HepG2 (cell line): Measurements from ENCODE around the gene SCARF1. TPM values are rescaled to one million over a fixed set of nuclear protein-coding genes. Genes with fewer than 3 reads are reported as not detected.

Experiments used
- BCL3 ChIP-seq: sonication (generic); formaldehyde crosslinking; IDR thresholded peaks from 2 replicates; pipeline ENCODE4 v1.5.1; 2020; ENCODE audit warnings: mild to moderate bottlenecking, missing genetic modification reagents, moderate library complexity
- BCL6 ChIP-seq: IDR thresholded peaks from 2 replicates; pipeline ENCODE4 v1.6.1; 2016; ENCODE audit warnings: missing genetic modification reagents, missing compliant biosample characterization
- EHMT2 ChIP-seq: fragments of 200-600 bp; sonication (generic); IDR thresholded peaks from 2 replicates; pipeline ENCODE4 v1.7.0; 2017; ENCODE audit warnings: antibody characterized with exemption, low read depth, low read length, borderline replicate concordance
- EP300 ChIP-seq, 3 experiments: sonication (generic) in 1 of 3; formaldehyde crosslinking in 1 of 3; IDR thresholded peaks; 2 replicates each; pipeline versions ENCODE4 v1.5.1 to v1.6.1; 2011 to 2020; ENCODE audit warnings: low read depth in 2 of 3, low read length in 2 of 3, borderline replicate concordance in 1 of 3, improper control_type of control experiment in 1 of 3, mild to moderate bottlenecking in 1 of 3, missing genetic modification reagents in 1 of 3, moderate library complexity in 1 of 3
- ESRRA ChIP-seq: sonication (generic); formaldehyde crosslinking; IDR thresholded peaks from 2 replicates; pipeline ENCODE4 v1.5.1; 2020; ENCODE audit warnings: mild to moderate bottlenecking, low read depth, missing genetic modification reagents
- FOXO1 ChIP-seq: sonication (generic); formaldehyde crosslinking; IDR thresholded peaks from 2 replicates; pipeline ENCODE4 v1.4.0; 2020; ENCODE audit warnings: missing genetic modification reagents
- GZF1 ChIP-seq: sonication (generic); formaldehyde crosslinking; IDR thresholded peaks from 2 replicates; pipeline ENCODE4 v1.5.1; 2020; ENCODE audit warnings: mild to moderate bottlenecking, missing genetic modification reagents
- HBP1 ChIP-seq: IDR thresholded peaks from 2 replicates; pipeline ENCODE4 v1.6.1; 2016; ENCODE audit warnings: low read depth, control low read depth
- HMGXB4 ChIP-seq, 2 experiments: sonication (generic) in 1 of 2; formaldehyde crosslinking in 1 of 2; IDR thresholded peaks; 2 replicates each; pipeline versions ENCODE4 v1.4.0 to v1.6.1; 2018 to 2020; ENCODE audit warnings: missing genetic modification reagents in 2 of 2, borderline replicate concordance in 1 of 2, low read depth in 1 of 2, mild to moderate bottlenecking in 1 of 2, missing biosample characterization in 1 of 2
- NCOA2 ChIP-seq: sonication (generic); formaldehyde crosslinking; IDR thresholded peaks from 2 replicates; pipeline ENCODE4 v1.8.0; 2022; ENCODE audit warnings: inconsistent platforms
- SP5 ChIP-seq: IDR thresholded peaks from 2 replicates; pipeline ENCODE4 v1.6.1; 2016; ENCODE audit warnings: low read depth, borderline replicate concordance
- THYN1 ChIP-seq: sonication (generic); formaldehyde crosslinking; IDR thresholded peaks from 2 replicates; pipeline ENCODE4 v1.8.1; 2023; ENCODE audit warnings: low read depth, mild to moderate bottlenecking, moderate library complexity, missing genetic modification reagents, borderline replicate concordance
- ZBTB33 ChIP-seq: sonication (generic); formaldehyde crosslinking; IDR thresholded peaks from 2 replicates; pipeline ENCODE4 v1.4.0; 2020; ENCODE audit warnings: missing genetic modification reagents
- ZBTB34 ChIP-seq: sonication (generic); formaldehyde crosslinking; IDR thresholded peaks from 2 replicates; pipeline ENCODE4 v1.8.0; 2022; ENCODE audit warnings: mild to moderate bottlenecking, missing genetic modification reagents
- ZMYM4 ChIP-seq: sonication (generic); formaldehyde crosslinking; IDR thresholded peaks from 2 replicates; pipeline ENCODE4 v1.8.1; 2023; ENCODE audit warnings: mild to moderate bottlenecking, missing genetic modification reagents
- ZNF160 ChIP-seq: sonication (generic); formaldehyde crosslinking; IDR thresholded peaks from 2 replicates; pipeline ENCODE4 v1.8.0; 2022; ENCODE audit warnings: mild to moderate bottlenecking, inconsistent platforms, missing genetic modification reagents
- ZNF441 ChIP-seq: sonication (generic); formaldehyde crosslinking; IDR thresholded peaks from 2 replicates; pipeline ENCODE4 v1.7.0; 2021; ENCODE audit warnings: missing genetic modification reagents, borderline replicate concordance
- ZNF557 ChIP-seq: sonication (generic); formaldehyde crosslinking; IDR thresholded peaks from 2 replicates; pipeline ENCODE4 v1.4.0; 2020; ENCODE audit warnings: missing genetic modification reagents
- ZNF740 ChIP-seq: sonication (generic); formaldehyde crosslinking; IDR thresholded peaks from 2 replicates; pipeline ENCODE4 v1.4.0; 2020; ENCODE audit warnings: missing genetic modification reagents
- ZNF883 ChIP-seq: sonication (generic); formaldehyde crosslinking; IDR thresholded peaks from 2 replicates; pipeline ENCODE4 v1.5.1; 2020; ENCODE audit warnings: mild to moderate bottlenecking, missing genetic modification reagents; ENCODE audit errors: not compliant biosample characterization
- polyA plus RNA-seq, 8 experiments: library from polyadenylated mRNA; depleted of rRNA in 3 of 8; stranded (reverse) in 7 of 8; unstranded in 1 of 8; fragments of >200 nt; fragmentation: Illumina TruSeq in 4 of 8; extraction: Trizol in 4 of 8; gene quantifications; 2 replicates each; pipeline versions ENCODE4 v1.2.1 to v1.2.3, GENCODE V29; 2011 to 2016; ENCODE audit warnings: low read depth in 4 of 8, missing spikeins in 1 of 8, mixed read lengths in 1 of 8; ENCODE audit not compliant: insufficient read depth in 1 of 8
- total RNA-seq, 5 experiments: library from RNA; depleted of rRNA; stranded (reverse); fragments of >200 nt; fragmentation: Illumina TruSeq; extraction: Trizol; gene quantifications; 2 replicates each; pipeline ENCODE4 v1.2.3, GENCODE V29; 2016; ENCODE audit warnings: low read depth in 1 of 5

SCARF1 gene
- total and polyA plus RNA-seq, 2 of the 13 experiments (the other 11 are each of a cell fraction or from before 2014, with no cell fraction given), result 0.24 to 0.71 TPM

GRCh38 chr17:1606352-1606985 is 39.1 kb downstream of the SCARF1 start (continued):
- no peak; a peak in 1 of 4 replicates for TF ChIP-seq HMGXB4 (CRISPR knock-in tag; IDR thresholded peaks at IDR 0.05; ENCODE audit: borderline replicate concordance in 1 of 2, low read depth in 1 of 2)
- no peak for TF ChIP-seq HBP1 (CRISPR knock-in tag)
- TF ChIP-seq GZF1 (CRISPR knock-in tag), result no peak
- no peak for TF ChIP-seq ZMYM4 (CRISPR knock-in tag)
- no peak for TF ChIP-seq ZNF557 (CRISPR knock-in tag)
- TF ChIP-seq ZBTB33 (CRISPR knock-in tag), result no peak; the same call in 1 of the 2 replicates
- TF ChIP-seq NCOA2 (CRISPR knock-in tag), result peak; percentile 13; the same call in 1 of the 2 replicates
- no peak for TF ChIP-seq ZNF160 (CRISPR knock-in tag)
- TF ChIP-seq EHMT2, result no peak
- TF ChIP-seq EP300 (IDR thresholded peaks at IDR 0.05; ENCODE audit: low read depth in 2 of 2, low read length in 2 of 2), result peak in 1 of 2 experiments; percentile 47; a peak in 1 of 4 replicates
- TF ChIP-seq EP300 (CRISPR knock-in tag; IDR thresholded peaks at IDR 0.05; ENCODE audit: borderline replicate concordance), result no peak
- no peak for TF ChIP-seq THYN1 (CRISPR knock-in tag)
- no peak for TF ChIP-seq ZBTB34 (CRISPR knock-in tag)
- no peak for TF ChIP-seq BCL6 (CRISPR knock-in tag)
- TF ChIP-seq ZNF441 (CRISPR knock-in tag), result 0 out of 2 replicates have a peak, but pooled peaks have one; percentile 45
- peak; percentile 66 for TF ChIP-seq FOXO1 (CRISPR knock-in tag)
- TF ChIP-seq ZNF740, result no peak
- no peak; the same call in 1 of the 2 replicates for TF ChIP-seq BCL3 (CRISPR knock-in tag)
- no peak for TF ChIP-seq SP5 (CRISPR knock-in tag)
- peak; percentile 37 for TF ChIP-seq ZNF883 (CRISPR knock-in tag)
- TF ChIP-seq ESRRA, result no peak
